Measurements from ENCODE around the gene NALCN.
A peak's percentile ranks its signal among the peaks of the same experiment; 100 is the strongest.

Gene NALCN

GRCh38 chr13:101127741-101128353, 288.5 kb downstream of the NALCN start:
- Histone ChIP-seq H3K79me2 (ENCODE audit: insufficient read depth, low read depth) (no peaks in the 10 kb centered on the region), H3K4me1 (ENCODE audit: low read depth, poor library complexity, severe bottlenecking) (no peaks in the 10 kb centered on the region), H3K4me2 (no peak overlapping the region), H3K9ac (no peak overlapping the region), H3K36me3 (ENCODE audit: insufficient read depth) (no peaks in the 10 kb centered on the region), H3K4me3 (IDR thresholded peaks at IDR 0.05; ENCODE audit: insufficient read depth, low read depth, low read length) (no peak overlapping the region), H2AFZ (ENCODE audit: low read depth) (no peak overlapping the region), H3K27me3 (ENCODE audit: insufficient read depth, low read depth) (no peaks in the 10 kb centered on the region), H4K20me1 (ENCODE audit: insufficient read depth) (no peaks in the 10 kb centered on the region), H3K27ac (no peak overlapping the region)
- TF ChIP-seq CTCF (conservative IDR thresholded peaks at IDR 0.05; ENCODE audit: low read depth, low read length): peak; percentile 59

GRCh38 chr13:101123028-101123427, 293.3 kb downstream of the NALCN start:
- Histone ChIP-seq H3K36me3 (ENCODE audit: insufficient read depth) (no peaks in the 10 kb centered on the region), H3K9ac (no peak overlapping the region), H3K4me1 (ENCODE audit: low read depth, poor library complexity, severe bottlenecking) (no peaks in the 10 kb centered on the region), H4K20me1 (ENCODE audit: insufficient read depth) (no peaks in the 10 kb centered on the region), H2AFZ (ENCODE audit: low read depth) (no peak overlapping the region), H3K27ac (no peak overlapping the region), H3K79me2 (ENCODE audit: insufficient read depth, low read depth) (no peaks in the 10 kb centered on the region), H3K27me3 (ENCODE audit: insufficient read depth, low read depth) (no peaks in the 10 kb centered on the region), H3K4me2 (no peak overlapping the region), H3K4me3 (IDR thresholded peaks at IDR 0.05; ENCODE audit: insufficient read depth, low read depth, low read length) (no peak overlapping the region)
- no peak for TF ChIP-seq CTCF (conservative IDR thresholded peaks at IDR 0.05; ENCODE audit: low read depth, low read length)

GRCh38 chr13:101121608-101122007, 294.7 kb downstream of the NALCN start:
- Histone ChIP-seq H3K4me2 (no peak overlapping the region), H4K20me1 (ENCODE audit: insufficient read depth) (no peaks in the 10 kb centered on the region), H3K27ac (no peak overlapping the region), H3K27me3 (ENCODE audit: insufficient read depth, low read depth) (no peaks in the 10 kb centered on the region), H3K36me3 (ENCODE audit: insufficient read depth) (no peaks in the 10 kb centered on the region), H2AFZ (ENCODE audit: low read depth) (no peak overlapping the region), H3K79me2 (ENCODE audit: insufficient read depth, low read depth) (no peaks in the 10 kb centered on the region), H3K4me3 (IDR thresholded peaks at IDR 0.05; ENCODE audit: insufficient read depth, low read depth, low read length) (no peak overlapping the region), H3K9ac (no peak overlapping the region), H3K4me1 (ENCODE audit: low read depth, poor library complexity, severe bottlenecking) (no peaks in the 10 kb centered on the region)
- TF ChIP-seq CTCF (conservative IDR thresholded peaks at IDR 0.05; ENCODE audit: low read depth, low read length): no peak

GRCh38 chr13:101120007-101120406, 296.3 kb downstream of the NALCN start:
- Histone ChIP-seq H3K27me3 (ENCODE audit: insufficient read depth, low read depth) (no peaks in the 10 kb centered on the region), H3K4me2 (no peak overlapping the region), H3K4me1 (ENCODE audit: low read depth, poor library complexity, severe bottlenecking) (no peaks in the 10 kb centered on the region), H3K27ac (no peak overlapping the region), H3K4me3 (IDR thresholded peaks at IDR 0.05; ENCODE audit: insufficient read depth, low read depth, low read length) (no peak overlapping the region), H2AFZ (ENCODE audit: low read depth) (no peak overlapping the region), H4K20me1 (ENCODE audit: insufficient read depth) (no peaks in the 10 kb centered on the region), H3K36me3 (ENCODE audit: insufficient read depth) (no peaks in the 10 kb centered on the region), H3K9ac (no peak overlapping the region), H3K79me2 (ENCODE audit: insufficient read depth, low read depth) (no peaks in the 10 kb centered on the region)
- TF ChIP-seq CTCF (conservative IDR thresholded peaks at IDR 0.05; ENCODE audit: low read depth, low read length): no peak

All from KMS-11 (cell line).